ENCODE data around the gene CDH23.

CDH23 gene

GRCh38 chr10:71767420-71768035 lies 370.8 kb downstream of the CDH23 start:
- DNase-seq = no peak

DNA sequence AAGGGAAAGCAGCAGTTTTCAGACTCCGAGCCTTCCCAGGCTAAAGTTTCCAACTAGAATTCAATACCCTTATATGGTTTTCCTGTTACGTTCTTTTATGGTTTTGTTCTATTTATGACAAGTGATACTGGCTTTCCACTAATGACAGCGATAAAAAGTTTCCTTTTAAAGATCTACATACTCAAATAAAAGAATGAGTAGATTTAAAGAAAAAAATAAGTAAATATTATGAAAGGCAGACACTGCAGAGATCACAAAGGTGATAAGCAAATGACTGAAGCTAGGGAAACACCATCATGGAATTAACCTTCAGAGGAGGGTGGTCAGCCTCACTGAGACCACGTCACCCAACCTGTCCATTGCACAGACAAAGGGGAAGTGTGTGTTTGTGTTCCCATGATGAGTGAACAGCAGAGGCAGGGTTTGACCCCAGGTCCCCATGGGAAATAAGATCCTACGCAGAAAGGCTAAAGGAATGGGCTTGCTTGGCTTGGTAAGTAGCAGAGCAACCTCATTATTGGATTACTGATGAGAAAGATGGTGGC lies 372.6 kb downstream of the CDH23 start:
- DNase-seq = peak; percentile 80

- no peak for DNase-seq
These were observed 373.5 kb downstream of the CDH23 start for GRCh38 chr10:71770255-71770654.

DNA sequence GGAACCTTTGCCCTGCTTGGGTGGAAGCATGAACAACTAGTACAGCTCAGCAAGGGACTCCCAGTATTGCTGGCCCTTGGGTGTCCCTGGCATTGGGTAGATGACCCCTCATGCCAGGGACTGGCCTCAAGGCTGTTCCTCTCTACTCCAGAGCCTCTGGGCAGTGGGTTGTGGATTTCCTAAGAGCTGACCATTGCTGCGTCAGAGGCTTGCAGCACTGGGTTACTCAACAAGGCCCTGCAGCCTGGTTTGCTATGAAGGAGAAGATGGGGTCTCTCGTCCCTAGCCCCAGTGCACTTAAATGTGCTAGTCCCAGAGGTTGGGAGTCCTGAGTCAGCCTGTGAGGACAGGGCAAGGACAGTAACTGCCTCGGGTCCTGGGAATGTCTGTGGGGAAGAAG lies 374.1 kb downstream of the CDH23 start:
- no peak for DNase-seq

DNA sequence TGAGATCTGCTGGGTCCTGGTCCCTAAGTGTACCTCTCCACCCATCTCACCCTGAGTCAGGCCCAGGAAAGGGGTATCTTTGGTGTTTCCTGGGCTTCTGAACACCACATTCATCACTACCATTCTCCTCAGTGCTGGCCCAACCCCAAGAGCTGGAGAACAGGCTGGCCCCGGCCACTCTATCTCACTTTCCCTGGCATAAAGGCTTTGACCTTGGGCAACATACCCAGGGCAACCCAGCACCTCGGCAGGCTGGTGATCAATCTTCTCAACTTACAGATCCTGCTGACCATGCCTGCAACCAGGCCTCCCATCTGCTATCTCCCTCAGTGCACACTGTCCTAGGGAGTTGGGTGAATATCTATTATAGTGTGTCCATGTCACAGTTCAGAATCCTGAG lies 374.5 kb downstream of the CDH23 start:
- DNase-seq = no peak

- peak; percentile 84 for DNase-seq
These were observed 375.3 kb downstream of the CDH23 start for GRCh38 chr10:71771821-71772617.

- DNase-seq = no peak
These were observed 376.1 kb downstream of the CDH23 start for GRCh38 chr10:71772832-71773220.

- peak; percentile 98 for DNase-seq
These were observed 376.7 kb downstream of the CDH23 start, which contains the start of gene VSIR for GRCh38 chr10:71773221-71773971. VSIR (minus strand) TSS chr10:71773520; CDS start chr10:71773439, 81 bp downstream.

GRCh38 chr10:71774916-71775702 lies 378.4 kb downstream of the CDH23 start:
- DNase-seq = no peak

DNA sequence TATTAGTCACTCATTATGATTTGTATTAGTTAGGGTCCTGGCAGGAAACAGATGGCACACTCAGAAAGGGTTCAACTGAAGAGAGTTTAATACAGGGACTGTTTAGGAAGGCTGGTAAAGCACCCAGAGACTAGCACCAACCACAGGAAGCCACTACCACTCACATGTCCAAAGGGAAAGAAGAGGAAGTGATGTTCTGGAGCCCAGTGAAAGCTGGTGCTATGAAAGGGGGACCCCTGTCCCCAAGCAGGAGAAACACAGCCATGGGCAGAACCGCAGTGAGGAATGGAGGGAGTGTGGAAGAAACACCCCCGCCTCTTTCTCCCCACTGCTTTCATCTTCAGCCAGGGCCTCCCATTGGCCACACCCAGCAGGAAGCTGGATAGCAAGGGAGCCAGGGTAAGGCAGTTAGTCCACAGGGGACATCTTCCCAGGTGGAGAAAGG lies 379.8 kb downstream of the CDH23 start:
- DNase-seq = no peak

- no peak for DNase-seq
These were observed 380.7 kb downstream of the CDH23 start for GRCh38 chr10:71777213-71777985.

DNA sequence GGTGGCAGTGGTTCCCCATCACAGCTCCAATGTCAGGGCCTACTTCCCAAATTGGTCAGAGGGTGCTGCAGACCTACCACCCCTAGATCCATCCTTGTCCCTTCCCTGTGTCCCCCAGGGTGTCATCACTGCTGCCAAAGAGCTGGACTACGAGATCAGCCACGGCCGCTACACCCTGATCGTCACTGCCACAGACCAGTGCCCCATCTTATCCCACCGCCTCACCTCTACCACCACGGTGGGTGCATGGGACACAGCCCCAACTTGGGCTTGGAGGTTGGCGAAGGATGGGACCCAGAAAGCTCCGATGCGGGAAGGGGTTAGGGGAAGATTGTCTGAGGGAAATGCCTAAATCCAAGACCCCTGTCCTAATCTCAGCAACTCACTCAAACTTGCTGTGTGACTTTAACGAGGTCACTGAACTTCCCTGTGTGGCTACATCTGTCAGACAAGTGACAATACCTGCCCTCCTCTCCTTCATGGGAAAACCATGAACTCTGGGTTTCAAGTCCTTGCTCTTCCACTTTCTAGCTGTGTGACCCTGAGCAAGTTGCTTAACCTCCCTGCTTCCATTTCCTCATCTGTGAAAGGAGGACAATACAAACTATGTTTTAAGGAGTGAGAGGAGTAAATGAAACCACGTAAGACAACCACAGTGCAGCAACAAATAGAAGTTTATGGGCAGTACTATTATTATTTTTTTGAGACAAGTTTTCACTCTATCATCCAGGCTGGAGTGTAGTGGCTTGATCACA lies 381.5 kb downstream of the CDH23 start:
- no peak for DNase-seq

- DNase-seq = no peak
These were observed 382.9 kb downstream of the CDH23 start for GRCh38 chr10:71779641-71780040.

DNA sequence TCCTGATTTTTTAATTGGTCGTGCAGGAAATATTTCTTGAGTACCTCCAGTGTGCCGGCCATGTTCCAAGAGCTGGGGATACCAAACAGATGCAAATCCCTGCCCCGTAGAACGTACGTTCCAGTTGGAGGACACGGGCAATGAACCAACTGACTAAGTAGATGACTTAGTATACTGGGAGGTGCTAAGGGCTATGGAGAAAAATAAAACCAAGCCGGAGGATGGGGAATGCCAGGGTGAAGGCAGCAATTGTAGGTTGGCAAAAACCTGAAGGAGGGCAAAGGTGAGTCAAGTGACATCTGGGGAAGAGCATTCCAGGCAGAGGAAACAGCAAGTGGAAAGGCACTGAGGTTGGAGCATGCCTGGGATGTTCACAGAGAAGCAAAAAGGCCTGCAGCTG lies 383.4 kb downstream of the CDH23 start:
- no peak for DNase-seq

GRCh38 chr10:71780719-71781118 lies 384.0 kb downstream of the CDH23 start:
- DNase-seq = no peak

GRCh38 chr10:71782221-71782916 lies 385.6 kb downstream of the CDH23 start:
- no peak for DNase-seq

DNA sequence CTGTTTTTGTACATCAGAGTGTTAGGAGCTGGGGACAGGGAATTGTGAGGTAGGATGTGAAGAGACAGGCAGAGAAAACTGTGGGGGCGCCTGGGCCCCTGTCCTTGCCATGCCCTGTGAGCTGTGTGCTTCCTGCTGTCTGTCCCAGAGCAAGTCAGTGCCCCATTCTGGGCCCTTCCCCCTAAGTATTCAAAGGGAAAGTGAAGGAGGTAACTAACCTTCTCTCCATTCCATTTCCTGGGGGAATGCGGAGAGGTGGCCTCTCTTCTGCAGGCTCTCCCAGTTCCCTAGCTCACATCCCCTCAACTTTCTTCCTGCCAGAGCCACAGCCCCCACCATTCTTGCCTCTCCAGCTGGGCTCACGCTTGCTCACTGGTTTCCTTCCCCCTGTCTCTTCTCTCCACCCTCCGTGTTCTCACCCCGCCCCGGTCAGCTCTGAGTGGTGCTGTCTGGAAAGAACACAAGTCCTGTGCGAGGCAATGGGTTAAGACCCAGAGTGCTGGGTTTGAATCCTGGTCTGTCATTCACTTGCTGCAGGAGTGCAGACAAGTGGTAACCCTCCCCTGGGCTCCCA lies 386.3 kb downstream of the CDH23 start:
- DNase-seq = no peak

DNA sequence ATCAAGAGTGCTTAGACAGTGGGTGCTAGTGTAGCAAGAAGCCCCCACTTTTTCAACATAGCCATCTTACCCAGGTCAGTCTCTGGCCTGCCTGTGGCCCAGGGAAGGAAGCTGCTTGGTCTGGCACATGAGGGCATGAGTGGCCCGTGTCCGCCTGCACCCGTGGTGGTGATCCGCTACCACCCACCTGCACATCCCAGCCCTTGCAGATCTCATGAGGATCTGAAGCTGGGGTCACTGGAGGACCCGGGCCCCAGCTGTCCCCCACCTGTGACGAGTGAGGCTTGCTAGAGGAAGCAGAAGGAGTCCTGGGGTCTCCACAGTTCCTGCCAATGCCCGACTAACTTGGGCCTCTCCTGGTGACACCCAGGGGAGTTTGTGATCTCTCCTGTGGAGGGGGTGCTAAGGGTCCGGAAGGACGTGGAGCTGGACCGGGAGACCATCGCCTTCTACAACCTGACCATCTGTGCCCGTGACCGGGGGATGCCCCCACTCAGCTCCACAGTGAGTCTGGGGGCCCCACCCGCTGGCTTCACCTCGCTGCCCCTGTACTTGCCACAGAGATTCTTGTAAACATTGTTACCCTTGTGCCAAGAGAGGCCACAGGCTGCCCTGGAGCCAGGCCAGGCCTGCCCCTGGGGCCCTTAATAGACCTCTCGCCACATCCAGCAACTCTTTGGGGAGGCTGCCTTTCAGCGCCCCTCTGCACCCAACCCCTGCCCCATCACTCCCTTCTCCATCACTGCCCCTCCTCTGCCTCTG lies 387.4 kb downstream of the CDH23 start:
- no peak for DNase-seq

DNA sequence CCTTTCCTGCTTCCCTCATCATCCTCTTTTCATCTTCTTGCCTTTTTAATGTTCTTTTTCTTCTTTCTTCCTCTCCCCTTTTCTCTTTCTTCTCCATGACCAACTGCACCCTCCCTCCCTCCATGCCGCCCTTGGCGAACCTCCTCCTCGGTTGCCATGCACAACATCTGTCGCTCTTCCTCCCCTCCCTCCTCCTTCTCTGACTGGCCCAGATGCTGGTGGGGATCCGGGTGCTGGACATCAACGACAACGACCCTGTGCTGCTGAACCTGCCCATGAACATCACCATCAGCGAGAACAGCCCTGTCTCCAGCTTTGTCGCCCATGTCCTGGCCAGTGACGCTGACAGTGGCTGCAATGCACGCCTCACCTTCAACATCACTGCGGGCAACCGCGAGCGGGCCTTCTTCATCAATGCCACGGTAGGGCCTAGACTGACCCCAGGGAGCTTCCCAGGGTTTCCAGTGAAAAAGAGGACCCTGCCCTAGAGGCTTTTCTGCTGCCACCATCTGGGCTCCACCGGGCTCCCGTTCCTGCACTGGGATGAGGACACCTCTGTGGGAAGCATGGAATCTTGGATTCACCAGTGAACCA lies 388.1 kb downstream of the CDH23 start:
- no peak for DNase-seq
